Spleen (tissue), 11 donors: ENCODE data around the gene MAMLD1. TPM values are rescaled to one million over a fixed set of nuclear protein-coding genes. Genes with fewer than 3 reads are reported as not detected.

Source experiments
- DNase-seq: peaks from one replicate; pipeline ENCODE4 v3.0.0-alpha.2; 2020
- H3K27ac ChIP-seq, 8 donors: fragments of 200-600 bp; sonication (generic) in 7 of 8; 1 replicate in 4 of 8; 2 replicates in 4 of 8; pipeline versions ENCODE4 v1.5.0 to v1.8.0; 2016 to 2021; ENCODE audit warnings: inconsistent platforms in 4 of 8, mild to moderate bottlenecking in 4 of 8, moderate library complexity in 1 of 8
- H3K27me3 ChIP-seq, 7 donors: fragments of 200-600 bp; sonication (generic) in 6 of 7; replicated peaks in 1 of 7; 1 replicate in 4 of 7; 2 replicates in 3 of 7; pipeline versions ENCODE4 v1.5.0 to v1.8.0; 2016 to 2021; ENCODE audit warnings: inconsistent platforms in 3 of 7, mild to moderate bottlenecking in 1 of 7
- H3K36me3 ChIP-seq, 6 donors: fragments of 200-600 bp; sonication (generic) in 5 of 6; 1 replicate in 4 of 6; 2 replicates in 2 of 6; pipeline versions ENCODE4 v1.5.0 to v1.8.0; 2016 to 2021; ENCODE audit warnings: inconsistent platforms in 2 of 6
- H3K4me1 ChIP-seq, 6 donors: fragments of 200-600 bp; sonication (generic) in 5 of 6; 1 replicate in 3 of 6; 2 replicates in 3 of 6; pipeline versions ENCODE4 v1.5.0 to v1.8.0; 2016 to 2021; ENCODE audit warnings: inconsistent platforms in 3 of 6
- H3K4me3 ChIP-seq, 8 donors: fragments of 200-600 bp; sonication (generic) in 7 of 8; 1 replicate in 4 of 8; 2 replicates in 4 of 8; pipeline versions ENCODE4 v1.5.0 to v1.8.0; 2016 to 2021; ENCODE audit warnings: inconsistent platforms in 4 of 8, mild to moderate bottlenecking in 4 of 8, moderate library complexity in 2 of 8
- H3K9me3 ChIP-seq, 8 donors: fragments of 200-600 bp; sonication (generic) in 7 of 8; 1 replicate in 4 of 8; 2 replicates in 4 of 8; pipeline versions ENCODE4 v1.5.0 to v1.8.0; 2016 to 2021; ENCODE audit warnings: inconsistent platforms in 4 of 8
- POLR2A ChIP-seq, 3 donors: fragments of 450-650 bp; IDR thresholded peaks; one replicate each; pipeline ENCODE4 v1.5.1; 2017; ENCODE audit warnings: antibody characterized with exemption in 3 of 3, mild to moderate bottlenecking in 1 of 3
- POLR2AphosphoS5 ChIP-seq, 3 donors: sonication (generic); formaldehyde crosslinking; IDR thresholded peaks; one replicate each; pipeline ENCODE4 v1.5.1; 2017; ENCODE audit warnings: antibody characterized with exemption in 3 of 3
- WGBS, 5 donors: extraction: QIAGEN DNeasy Blood & Tissue Kit in 3 of 5; methylation state at CpG; one replicate each; pipeline versions ENCODE4 v1.1.5 to v1.1.7; 2013 to 2018; 5-methylcytosine and 5-hydroxymethylcytosine counted together
- intact Hi-C: fragments of 100-400 bp; cut with DNase I; formaldehyde crosslinking; loops from one replicate; pipeline ENCODE4 v1.15.0; 2023; ENCODE audit warnings: low total_unique reads
- polyA plus RNA-seq, 3 donors: library from polyadenylated mRNA; stranded (reverse); fragments of 200-250 nt; gene quantifications; one replicate each; pipeline ENCODE4 v1.2.1, GENCODE V29; 2013
- total RNA-seq, 7 donors: library from RNA; depleted of rRNA in 3 of 7; stranded (reverse); fragments of >200 nt in 3 of 7; fragmentation: NEBNext Ultra II Directional in 4 of 7; extraction: Animal tissue kit (Norgen Biotek cat#: 25700) in 4 of 7; gene quantifications; one replicate each; pipeline versions ENCODE4 v1.1.0 to v1.2.1, GENCODE V29; 2016 to 2021
- TF ChIP-seq, protein P1 (sequence below), 11 experiments: fragments of 200-600 bp in 7 of 11; fragments of 450-650 bp in 4 of 11; sonication (generic) in 4 of 11; IDR thresholded peaks in 8 of 11; conservative IDR thresholded peaks in 3 of 11; 1 replicate in 7 of 11; 2 replicates in 4 of 11; pipeline versions ENCODE4 v1.4.0 to v1.8.0; 2016 to 2021; ENCODE audit warnings: antibody characterized with exemption in 11 of 11, inconsistent platforms in 4 of 11, mild to moderate bottlenecking in 1 of 11
- donor health status: healthy with polysubstance abuse.
- donor health status: DM: no; HTN: no; CAD: no; lungs with moderate emphysema.
- donor health status: DM: no; HTN: no; CAD: no.
- donor health status: Bipolar disorder and iron deficiency.
- donor health status: healthy.
- donor health status: DM: no; HTN: no; CAD: no.
- donor health status: DM: yes; HTN: yes; CAD: no.

The MAMLD1 gene
- total and polyA plus RNA-seq, 10 donors, result 1.2 to 7.3 (median 3.7) TPM

DNA sequence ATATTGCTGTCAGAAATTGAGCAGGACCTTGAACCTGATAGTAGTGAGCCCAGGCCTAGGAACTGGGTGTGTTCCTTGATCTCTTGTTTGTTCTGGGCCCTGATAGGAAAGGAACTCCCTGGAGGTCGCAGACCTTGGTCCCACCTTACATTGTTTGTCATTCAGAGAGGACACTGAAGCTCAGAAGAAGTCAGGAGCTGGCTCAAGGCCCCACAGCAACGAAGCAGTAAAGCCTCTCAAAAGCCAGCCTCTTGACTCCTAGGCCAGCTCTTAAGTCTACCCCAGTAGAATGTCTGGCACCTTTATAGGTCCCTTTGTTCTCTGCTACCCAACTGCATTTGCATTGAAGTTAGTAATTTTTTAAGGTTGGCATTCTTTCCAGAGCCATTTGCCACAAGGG, 46.8 kb downstream of the MAMLD1 start:
- no peaks in the 10 kb centered on the region for H3K27me3 ChIP-seq
- 42 to 80% (median 68%) methylated on average over 2 of the region's 2 CpGs for WGBS, 5 donors
- DNase-seq, result no peak
- no peak overlapping the region for H3K27ac ChIP-seq
- H3K4me3 ChIP-seq, result no peak overlapping the region
- intact Hi-C loops, result no loop called here
- no peaks in the 10 kb centered on the region for H3K9me3 ChIP-seq
- TF ChIP-seq, protein P1, sequence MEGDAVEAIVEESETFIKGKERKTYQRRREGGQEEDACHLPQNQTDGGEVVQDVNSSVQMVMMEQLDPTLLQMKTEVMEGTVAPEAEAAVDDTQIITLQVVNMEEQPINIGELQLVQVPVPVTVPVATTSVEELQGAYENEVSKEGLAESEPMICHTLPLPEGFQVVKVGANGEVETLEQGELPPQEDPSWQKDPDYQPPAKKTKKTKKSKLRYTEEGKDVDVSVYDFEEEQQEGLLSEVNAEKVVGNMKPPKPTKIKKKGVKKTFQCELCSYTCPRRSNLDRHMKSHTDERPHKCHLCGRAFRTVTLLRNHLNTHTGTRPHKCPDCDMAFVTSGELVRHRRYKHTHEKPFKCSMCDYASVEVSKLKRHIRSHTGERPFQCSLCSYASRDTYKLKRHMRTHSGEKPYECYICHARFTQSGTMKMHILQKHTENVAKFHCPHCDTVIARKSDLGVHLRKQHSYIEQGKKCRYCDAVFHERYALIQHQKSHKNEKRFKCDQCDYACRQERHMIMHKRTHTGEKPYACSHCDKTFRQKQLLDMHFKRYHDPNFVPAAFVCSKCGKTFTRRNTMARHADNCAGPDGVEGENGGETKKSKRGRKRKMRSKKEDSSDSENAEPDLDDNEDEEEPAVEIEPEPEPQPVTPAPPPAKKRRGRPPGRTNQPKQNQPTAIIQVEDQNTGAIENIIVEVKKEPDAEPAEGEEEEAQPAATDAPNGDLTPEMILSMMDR (IDR thresholded peaks at IDR 0.05 in 8 of 11, conservative IDR thresholded peaks at IDR 0.05 in 3 of 11), result no peak
- no peak for TF ChIP-seq POLR2AphosphoS5 (IDR thresholded peaks at IDR 0.05)
- TF ChIP-seq POLR2A (IDR thresholded peaks at IDR 0.05), result no peak
- no peaks in the 10 kb centered on the region for H3K36me3 ChIP-seq
- H3K4me1 ChIP-seq, result peaks cover 0 to 3% (median 0%) of the 10 kb centered on the region in 6 donors

DNA sequence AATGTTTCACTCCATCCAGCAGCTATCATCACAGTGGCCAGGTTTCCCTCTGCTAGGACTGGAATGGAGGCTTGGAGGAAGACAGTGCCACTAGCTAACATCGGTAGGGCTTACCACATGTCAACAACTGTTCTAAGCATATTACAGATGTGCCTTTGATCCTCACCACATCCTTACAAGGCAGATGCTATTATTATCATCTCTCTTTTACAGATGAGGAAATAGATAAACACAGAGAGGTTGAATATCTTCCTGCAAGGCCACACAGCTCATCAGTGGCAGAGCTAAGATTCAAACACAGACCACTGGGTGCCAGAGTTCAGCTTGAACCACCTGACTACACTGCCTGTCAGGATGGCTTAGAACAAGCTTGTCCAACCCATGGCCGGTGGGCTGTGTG, 47.4 kb downstream of the MAMLD1 start:
- no peak overlapping the region for H3K27ac ChIP-seq
- peaks cover 0 to 3% (median 0%) of the 10 kb centered on the region in 6 donors for H3K4me1 ChIP-seq
- TF ChIP-seq POLR2AphosphoS5 (IDR thresholded peaks at IDR 0.05) (no peak), POLR2A (IDR thresholded peaks at IDR 0.05) (no peak)
- TF ChIP-seq, protein P1 (IDR thresholded peaks at IDR 0.05 in 8 of 11, conservative IDR thresholded peaks at IDR 0.05 in 3 of 11), result no peak
- intact Hi-C loops, result no loop called here
- no peak for DNase-seq
- H3K36me3 ChIP-seq, result no peaks in the 10 kb centered on the region
- H3K9me3 ChIP-seq, result no peaks in the 10 kb centered on the region
- no peaks in the 10 kb centered on the region for H3K27me3 ChIP-seq
- WGBS, 5 donors, result 57 to 71% (median 62%) methylated on average over 2 of the region's 2 CpGs
- no peak overlapping the region for H3K4me3 ChIP-seq

DNA sequence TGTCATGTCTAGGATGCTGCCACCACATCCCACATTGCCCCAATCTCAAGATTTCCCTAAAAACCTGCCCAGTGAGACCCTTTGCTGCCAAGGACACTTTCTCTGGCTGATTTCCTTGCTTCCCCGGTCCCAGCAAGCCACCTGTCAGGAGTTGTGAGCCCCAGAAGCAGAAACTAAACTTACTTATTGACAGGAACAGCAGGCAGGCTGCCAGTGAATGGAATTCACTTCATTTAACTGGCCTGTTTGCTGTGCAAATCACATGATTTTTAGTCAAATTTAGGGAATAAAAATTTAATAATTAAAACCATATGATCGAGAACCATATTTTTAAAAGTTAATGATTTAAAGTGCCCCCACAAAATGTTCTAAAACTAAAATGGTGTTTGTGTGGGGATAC, 48.5 kb downstream of the MAMLD1 start:
- no peaks in the 10 kb centered on the region for H3K36me3 ChIP-seq
- intact Hi-C loops, result no loop called here
- 67 to 89% (median 83%) methylated on average over 2 of the region's 2 CpGs for WGBS, 5 donors
- no peaks in the 10 kb centered on the region for H3K9me3 ChIP-seq
- DNase-seq, result no peak
- H3K27ac ChIP-seq, result no peak overlapping the region
- H3K27me3 ChIP-seq, result no peaks in the 10 kb centered on the region
- H3K4me3 ChIP-seq, result no peak overlapping the region
- no peak for TF ChIP-seq POLR2AphosphoS5 (IDR thresholded peaks at IDR 0.05)
- TF ChIP-seq POLR2A (IDR thresholded peaks at IDR 0.05), result no peak
- TF ChIP-seq, protein P1 (IDR thresholded peaks at IDR 0.05 in 8 of 11, conservative IDR thresholded peaks at IDR 0.05 in 3 of 11), result no peak
- H3K4me1 ChIP-seq, result peaks cover 0 to 3% (median 0%) of the 10 kb centered on the region in 6 donors

DNA sequence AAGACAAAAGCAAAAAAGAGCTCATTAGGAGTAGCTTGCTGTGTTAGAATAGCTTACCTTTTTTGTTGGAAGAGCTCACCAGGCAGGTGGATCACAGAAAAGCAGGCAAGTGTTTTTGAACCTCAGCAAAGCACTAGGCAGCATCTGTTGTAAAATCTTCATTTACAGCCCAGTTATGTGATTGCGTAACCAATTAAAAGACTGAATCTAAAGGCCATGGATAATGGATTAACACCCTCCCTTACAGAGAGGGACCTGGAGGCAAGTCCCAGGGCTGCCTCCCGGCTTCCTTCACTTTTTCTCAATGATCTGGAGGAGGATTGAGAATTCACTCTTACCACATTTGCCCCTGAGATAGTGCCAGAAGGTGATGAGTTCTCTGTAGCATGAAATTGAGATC, 51.1 kb downstream of the MAMLD1 start:
- 77 to 100% (median 92%) methylated on average over 2 of the region's 2 CpGs for WGBS, 5 donors
- no peaks in the 10 kb centered on the region for H3K9me3 ChIP-seq
- no peak overlapping the region for H3K4me3 ChIP-seq
- H3K27me3 ChIP-seq, result no peaks in the 10 kb centered on the region
- TF ChIP-seq, protein P1 (IDR thresholded peaks at IDR 0.05 in 8 of 11, conservative IDR thresholded peaks at IDR 0.05 in 3 of 11), result no peak
- TF ChIP-seq POLR2A (IDR thresholded peaks at IDR 0.05) (no peak), POLR2AphosphoS5 (IDR thresholded peaks at IDR 0.05) (no peak)
- H3K27ac ChIP-seq, result no peak overlapping the region
- H3K36me3 ChIP-seq, result no peaks in the 10 kb centered on the region
- intact Hi-C loops, result no loop called here
- DNase-seq, result no peak
- peaks cover 0 to 3% (median 0%) of the 10 kb centered on the region in 6 donors for H3K4me1 ChIP-seq
